ENCODE data around the gene RBM15. TPM values are rescaled to one million over a fixed set of nuclear protein-coding genes. Genes with fewer than 3 reads are reported as not detected.

RBM15 gene
- total RNA-seq, 4 donors from 2014 or later: 24.1 to 42.4 (median 31.4) TPM

- TF ChIP-seq CTCF (IDR thresholded peaks at IDR 0.05; ENCODE audit: low read depth): no peak
Observed at GRCh38 chr1:110390692-110391245, 51.6 kb downstream of the RBM15 start, which contains the start of gene SLC16A4. TSS of gene SLC16A4 (minus strand) at chr1:110391026. CDS start at chr1:110389323, 1,703 bp downstream.

GRCh38 chr1:110393286-110393685 is 54.1 kb downstream of the RBM15 start:
- TF ChIP-seq CTCF (IDR thresholded peaks at IDR 0.05; ENCODE audit: low read depth): no peak

DNA sequence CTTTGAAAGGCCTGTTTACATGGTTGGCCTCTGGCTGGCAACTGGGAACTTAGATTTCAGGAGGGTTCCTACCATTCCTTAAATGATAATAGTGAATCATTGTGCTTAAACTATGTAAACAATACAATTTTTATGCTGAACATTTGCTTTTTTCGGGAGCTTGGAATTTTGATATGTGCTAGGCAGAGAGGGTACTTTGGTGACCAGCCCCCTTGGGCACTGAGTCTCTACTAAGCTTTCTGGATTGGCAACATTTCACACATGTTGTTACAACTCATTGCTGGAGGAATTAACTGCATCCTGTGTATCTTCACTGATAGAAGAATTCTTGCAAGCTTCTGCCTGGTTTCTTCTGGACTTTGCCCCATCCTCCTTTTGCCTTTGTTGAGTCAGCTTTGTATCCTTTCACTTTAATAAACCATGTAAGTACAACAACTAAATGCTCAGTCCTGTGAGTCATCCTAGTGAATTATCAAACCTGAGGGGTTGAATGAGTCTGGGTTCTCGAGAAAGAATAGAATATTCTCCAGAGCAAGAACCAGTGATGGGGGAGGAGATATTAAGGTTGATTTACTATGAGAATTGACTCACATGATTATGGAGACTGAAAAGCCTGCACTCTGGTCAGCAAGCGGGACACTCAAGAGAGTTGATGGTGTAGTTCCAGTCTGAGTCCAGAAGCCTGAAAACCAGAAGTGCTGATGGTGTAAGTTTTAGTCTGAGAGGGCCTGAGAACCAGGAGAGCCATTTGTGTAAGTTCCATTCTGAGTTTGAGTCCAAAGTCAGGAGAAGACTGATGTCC is 54.7 kb downstream of the RBM15 start:
- no peak for TF ChIP-seq CTCF (IDR thresholded peaks at IDR 0.05; ENCODE audit: low read depth)

DNA sequence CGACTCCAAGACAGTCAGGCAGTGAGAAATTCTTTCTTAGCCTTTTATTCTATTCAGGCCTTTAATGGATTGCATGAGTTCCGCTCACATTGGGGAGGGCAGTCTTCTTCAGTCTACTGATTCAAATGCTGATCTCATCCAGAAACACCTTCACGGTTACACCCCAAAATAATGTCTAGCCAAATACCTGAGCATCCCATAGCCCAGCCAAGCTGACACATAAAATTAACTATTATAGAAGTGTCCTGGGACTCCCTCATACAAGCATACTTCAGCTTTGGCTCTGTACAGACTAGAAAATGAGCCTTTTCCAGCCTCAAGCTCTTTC is 55.3 kb downstream of the RBM15 start:
- no peak for TF ChIP-seq CTCF (IDR thresholded peaks at IDR 0.05; ENCODE audit: low read depth)

Other genes with a start within 250 kb of the RBM15 start
- gene UBL4B, start 226.9 kb upstream of the RBM15 start, total RNA-seq: 1 to 10 TPM in 1 of 4 donors, not detected in 3; 2.1 TPM
- gene SLC6A17, start 188.9 kb upstream of the RBM15 start, total RNA-seq: under 1 TPM in 1 of 4 donors, not detected in 3; under 0.01 TPM
- gene KCNC4, start 129.1 kb upstream of the RBM15 start, total RNA-seq: 1 to 10 TPM; 1.3 to 6.6 (median 1.9) TPM
- gene SLC16A4, start 51.6 kb downstream of the RBM15 start, total RNA-seq: 1 to 10 TPM; 1.9 to 7.3 (median 4.1) TPM
- 100 to 1,000 TPM in 3 of 4 donors, 10 to 100 TPM in 1; 69.5 to 175 (median 123) TPM for gene LAMTOR5, start 68.3 kb downstream of the RBM15 start, total RNA-seq
- 10 to 100 TPM in 1 of 4 donors, 1 to 10 TPM in 1, not detected in 2; 3.6 to 25.8 TPM for gene PROK1, start 111.8 kb downstream of the RBM15 start, total RNA-seq
- not detected for gene KCNA10, start 179.8 kb downstream of the RBM15 start, total RNA-seq